ENCODE results near the gene AKAP14. TPM values are rescaled to one million over a fixed set of nuclear protein-coding genes. Genes with fewer than 3 reads are reported as not detected.

AKAP14 gene
- total and polyA plus RNA-seq, 2 of the 8 experiments (the other 6 are each of a cell fraction or from before 2014, with no cell fraction given): 0.79 to 1.3 TPM

- peaks cover 0 to 2% (median 0%) of the 10 kb centered on the region in 4 experiments; a peak in 1 of 7 replicates for H3K4me1 ChIP-seq (replicated peaks in 1 of 4; ENCODE audit: control insufficient read depth in 3 of 4, insufficient read depth in 4 of 4, low read length in 3 of 4)
- no peak overlapping the region for H3K23ac ChIP-seq (ENCODE audit: insufficient read length)
- no peak overlapping the region for H2BK20ac ChIP-seq (ENCODE audit: low read length)
- no peak overlapping the region for H2AFZ ChIP-seq (ENCODE audit: low read length)
- H3K4me3 ChIP-seq (ENCODE audit: extremely low read depth in 1 of 4, insufficient read depth in 2 of 4, low read depth in 3 of 4, low read length in 4 of 4): no peak overlapping the region
- no peaks in the 10 kb centered on the region for H3K27me3 ChIP-seq (replicated peaks in 1 of 4; ENCODE audit: control insufficient read depth in 3 of 4, extremely low read depth in 1 of 4, insufficient read depth in 3 of 4, low read length in 3 of 4)
- H4K20me1 ChIP-seq (replicated peaks in 1 of 2; ENCODE audit: control insufficient read depth in 1 of 2, insufficient read depth in 2 of 2, low read length in 2 of 2): no peaks in the 10 kb centered on the region
- no peaks in the 10 kb centered on the region for H3K23me2 ChIP-seq (ENCODE audit: low read depth, low read length)
- no peak overlapping the region for H2AK5ac ChIP-seq (ENCODE audit: low read depth, low read length)
- no peaks in the 10 kb centered on the region for H3K36me3 ChIP-seq (ENCODE audit: control insufficient read depth in 2 of 4, insufficient read depth in 4 of 4, low read length in 3 of 4)
- H3K14ac ChIP-seq (ENCODE audit: insufficient read length): no peak overlapping the region
- H4K91ac ChIP-seq (replicated peaks; ENCODE audit: insufficient read length, low read length): no peak overlapping the region
- no peak overlapping the region for H3K9ac ChIP-seq (replicated peaks in 1 of 4; ENCODE audit: extremely low read depth in 1 of 4, low read depth in 3 of 4, low read length in 3 of 4)
- H3K4ac ChIP-seq (replicated peaks; ENCODE audit: insufficient read length, low read depth, low read length): no peak overlapping the region
- no peak overlapping the region for H3K56ac ChIP-seq (replicated peaks; ENCODE audit: insufficient read length, low read depth, low read length)
- no peak overlapping the region for H3K27ac ChIP-seq (ENCODE audit: low read depth, low read length)
- H2BK120ac ChIP-seq (replicated peaks; ENCODE audit: low read depth, low read length): no peak overlapping the region
- no peaks in the 10 kb centered on the region for H3K79me2 ChIP-seq (ENCODE audit: control insufficient read depth in 1 of 2, insufficient read depth in 2 of 2, low read length in 2 of 2)
- no peaks in the 10 kb centered on the region for H3K9me3 ChIP-seq (ENCODE audit: insufficient read depth in 2 of 2, low read depth in 1 of 2, low read length in 1 of 2)
- H2BK15ac ChIP-seq (ENCODE audit: low read length): no peak overlapping the region
- ChIA-PET CTCF (ENCODE audit: partially characterized antibody) (interaction anchor here (0.7 to 1.2 kb wide), 3 partner anchors 11 to 47 kb away, joined by 3 to 6 read pairs (median 3); no protein-coding TSS in a partner anchor), POLR2A (ENCODE audit: partially characterized antibody) (interaction anchor here (0.6 kb wide), 1 partner anchor 10 kb away, joined by 3 read pairs; no protein-coding TSS in a partner anchor)
- FAIRE-seq: no peak
- no peak overlapping the region for H4K8ac ChIP-seq (ENCODE audit: extremely low read depth, insufficient read depth, low read length)
- no peak for DNase-seq (ENCODE audit: low read depth in 1 of 2, low spot score in 2 of 2)
- no peak overlapping the region for H3K18ac ChIP-seq (ENCODE audit: extremely low read depth, low read length)
- H4K5ac ChIP-seq (ENCODE audit: insufficient read length, low read depth, low read length): no peak overlapping the region
- H3K79me1 ChIP-seq (ENCODE audit: low read depth, low read length): no peaks in the 10 kb centered on the region
- WGBS, 2 experiments (ENCODE audit: extremely low coverage in 1 of 2, insufficient coverage in 1 of 2, insufficient read length in 1 of 2, insufficient replicate concordance in 2 of 2, low coverage in 1 of 2, low lambda C conversion rate in 2 of 2, missing lambda C conversion rate in 1 of 2): 77% methylated on average over 1 of the region's 1 CpG; no CpG with 5 or more reads in 1 of the 2 experiments
- TF ChIP-seq SP4 (IDR thresholded peaks at IDR 0.05; ENCODE audit: low read length) (no peak), POLR2AphosphoS5 (IDR thresholded peaks at IDR 0.05; ENCODE audit: low read depth, low read length) (no peak), RNF2 (IDR thresholded peaks at IDR 0.05; ENCODE audit: borderline replicate concordance, low read depth, low read length, missing control alignments, poor library complexity, severe bottlenecking) (no peak)
- TF ChIP-seq, protein P1, sequence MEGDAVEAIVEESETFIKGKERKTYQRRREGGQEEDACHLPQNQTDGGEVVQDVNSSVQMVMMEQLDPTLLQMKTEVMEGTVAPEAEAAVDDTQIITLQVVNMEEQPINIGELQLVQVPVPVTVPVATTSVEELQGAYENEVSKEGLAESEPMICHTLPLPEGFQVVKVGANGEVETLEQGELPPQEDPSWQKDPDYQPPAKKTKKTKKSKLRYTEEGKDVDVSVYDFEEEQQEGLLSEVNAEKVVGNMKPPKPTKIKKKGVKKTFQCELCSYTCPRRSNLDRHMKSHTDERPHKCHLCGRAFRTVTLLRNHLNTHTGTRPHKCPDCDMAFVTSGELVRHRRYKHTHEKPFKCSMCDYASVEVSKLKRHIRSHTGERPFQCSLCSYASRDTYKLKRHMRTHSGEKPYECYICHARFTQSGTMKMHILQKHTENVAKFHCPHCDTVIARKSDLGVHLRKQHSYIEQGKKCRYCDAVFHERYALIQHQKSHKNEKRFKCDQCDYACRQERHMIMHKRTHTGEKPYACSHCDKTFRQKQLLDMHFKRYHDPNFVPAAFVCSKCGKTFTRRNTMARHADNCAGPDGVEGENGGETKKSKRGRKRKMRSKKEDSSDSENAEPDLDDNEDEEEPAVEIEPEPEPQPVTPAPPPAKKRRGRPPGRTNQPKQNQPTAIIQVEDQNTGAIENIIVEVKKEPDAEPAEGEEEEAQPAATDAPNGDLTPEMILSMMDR (IDR thresholded peaks at IDR 0.05; ENCODE audit: control extremely low read depth in 1 of 3, insufficient read depth in 1 of 3, low read depth in 1 of 3, low read length in 3 of 3): no peak
- no peak overlapping the region for H3K4me2 ChIP-seq (ENCODE audit: insufficient read depth in 1 of 2, low read depth in 2 of 2, low read length in 2 of 2)
- H2BK12ac ChIP-seq (ENCODE audit: low read depth, low read length): no peak overlapping the region
- H2BK5ac ChIP-seq (ENCODE audit: low read depth, low read length): no peak overlapping the region
These were observed 5.3 kb downstream of the AKAP14 start for GRCh38 chrX:119900976-119901375.
